GM18951 (cell line): ENCODE results near the gene IL12B.
"Not testable (repeated sequence)": the region's sequence is repeated elsewhere in the genome, so short reads cannot be mapped to it uniquely, and the experiment has no call there.

Experiments used
- POLR2A ChIP-seq: IDR thresholded peaks from 4 replicates; pipeline ENCODE4 v1.6.1; 2011; ENCODE audit warnings: mild to moderate bottlenecking; ENCODE audit not compliant: insufficient read length, insufficient read depth; ENCODE audit errors: extremely low read depth
- in situ Hi-C: fragments of 300-500 bp; cut with MboI; formaldehyde crosslinking; loops from one replicate; pipeline ENCODE4 v1.12.0; 2022; ENCODE audit warnings: low sequenced_read_pairs, mixed read lengths, inconsistent platforms; ENCODE audit not compliant: unreplicated experiment

Gene IL12B

DNA sequence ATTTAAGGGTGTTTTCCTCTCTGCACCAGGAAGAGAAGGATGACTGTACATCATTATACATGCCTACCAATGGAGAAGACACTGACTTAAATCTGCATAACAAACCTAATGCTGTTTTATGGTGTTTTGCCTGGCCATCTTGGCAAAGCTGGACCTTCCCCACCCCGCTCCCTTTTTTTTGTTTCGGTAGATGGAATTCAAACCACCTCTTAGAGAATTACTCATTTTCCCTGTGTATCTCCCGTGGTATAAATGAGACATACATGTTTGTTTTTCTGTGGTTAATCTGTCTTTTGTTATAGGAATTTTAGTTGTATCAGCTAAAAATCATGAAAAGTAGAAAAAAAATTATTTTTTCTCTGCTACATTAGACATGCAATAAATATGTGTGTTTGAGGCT, 28.8 kb downstream of the IL12B start:
- in situ Hi-C loops: no loop called here
- no peak for TF ChIP-seq POLR2A

DNA sequence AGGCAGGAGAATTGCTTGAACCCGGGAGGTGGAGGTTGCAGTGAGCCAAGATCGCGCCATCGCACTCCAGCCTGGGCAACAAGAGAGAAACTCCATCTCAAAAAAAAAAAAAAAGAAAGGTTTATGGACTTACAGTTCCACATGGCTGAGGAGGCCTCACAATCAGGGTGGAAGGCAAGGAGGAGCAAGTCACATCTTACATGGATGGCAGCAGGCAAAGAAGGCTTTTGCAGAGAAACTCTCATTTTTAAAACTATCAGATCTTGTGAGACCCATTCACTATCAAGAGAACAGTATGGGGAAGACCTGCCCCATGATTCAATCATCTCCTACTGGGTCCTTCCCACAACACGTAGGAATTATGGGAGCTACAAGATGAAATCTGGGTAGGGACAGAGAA, 33.0 kb downstream of the IL12B start:
- in situ Hi-C loops: loop anchor here (25.0 kb wide), 1 partner anchor 690 kb away; no protein-coding TSS in a partner anchor

DNA sequence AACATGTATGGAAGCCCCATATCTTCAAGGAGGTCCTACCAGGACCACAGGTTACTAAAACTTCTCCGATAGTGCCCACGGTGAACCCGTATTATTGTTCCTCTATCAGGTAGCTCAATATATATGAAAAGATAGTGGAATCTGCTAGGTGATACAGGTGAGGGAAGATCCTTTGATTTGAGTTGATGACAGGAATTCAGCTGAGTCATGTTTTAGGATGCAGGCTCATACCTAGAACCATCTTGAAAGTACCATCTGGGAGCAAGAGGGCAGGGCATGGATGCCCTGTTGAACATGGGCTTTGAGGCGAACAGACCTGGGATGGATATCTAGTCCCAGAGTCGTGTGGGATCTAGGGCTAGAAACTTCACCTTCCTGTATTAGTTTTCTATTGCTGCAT, 35.4 kb downstream of the IL12B start:
- in situ Hi-C loops: loop anchor here (25.0 kb wide), 1 partner anchor 692 kb away; no protein-coding TSS in a partner anchor
- TF ChIP-seq POLR2A: no peak

DNA sequence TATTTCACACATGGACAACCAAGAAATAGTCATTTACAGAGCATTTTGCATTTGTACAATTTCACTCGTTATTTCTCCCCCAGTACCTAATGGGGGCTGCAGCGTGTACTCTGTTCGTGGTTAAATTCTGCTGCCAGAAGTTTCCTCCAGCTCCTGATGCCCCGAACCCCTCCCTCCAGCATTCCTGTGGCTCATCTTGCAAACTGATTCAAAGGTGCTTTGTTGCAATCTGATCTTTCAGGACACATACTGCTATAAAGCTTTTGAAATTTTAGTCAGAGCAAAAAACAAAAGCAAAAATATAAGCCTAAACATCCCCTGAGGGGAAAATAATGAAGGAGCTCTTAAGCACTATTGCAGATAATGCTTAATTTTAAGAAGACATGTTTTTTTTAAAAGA, 39.5 kb downstream of the IL12B start:
- in situ Hi-C loops: loop anchor here (25.0 kb wide), 1 partner anchor 697 kb away; no protein-coding TSS in a partner anchor
- no peak for TF ChIP-seq POLR2A

DNA sequence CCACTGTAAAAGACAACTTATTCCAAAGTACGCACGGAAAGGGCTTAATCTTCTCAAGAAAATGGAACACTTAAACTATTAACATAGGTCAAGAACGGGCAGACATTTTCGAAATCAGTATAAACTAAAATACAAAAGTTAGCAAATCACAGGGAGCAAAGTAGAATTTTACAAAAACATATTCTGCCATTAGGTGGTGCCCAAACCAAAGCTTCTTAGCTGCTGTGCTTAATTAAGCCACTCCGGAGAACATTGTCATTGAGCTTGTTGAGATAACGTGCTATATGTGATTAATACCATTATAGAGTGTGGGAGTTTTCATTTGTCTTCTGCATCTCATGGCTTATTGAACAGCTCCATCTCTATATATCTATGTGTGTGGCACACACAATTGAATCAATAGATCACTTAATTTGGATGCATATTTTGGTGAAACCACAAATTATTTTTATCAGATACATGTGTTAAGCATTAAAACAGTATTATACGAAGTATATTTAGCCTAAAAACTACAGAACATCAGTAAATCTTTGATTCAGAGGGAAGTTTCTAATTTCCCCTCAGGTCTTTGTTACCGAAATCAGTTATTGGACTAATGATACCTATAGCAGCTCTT, 43.8 kb downstream of the IL12B start:
- in situ Hi-C loops: loop anchor here (25.0 kb wide), 1 partner anchor 701 kb away; no protein-coding TSS in a partner anchor
- TF ChIP-seq POLR2A: no peak

DNA sequence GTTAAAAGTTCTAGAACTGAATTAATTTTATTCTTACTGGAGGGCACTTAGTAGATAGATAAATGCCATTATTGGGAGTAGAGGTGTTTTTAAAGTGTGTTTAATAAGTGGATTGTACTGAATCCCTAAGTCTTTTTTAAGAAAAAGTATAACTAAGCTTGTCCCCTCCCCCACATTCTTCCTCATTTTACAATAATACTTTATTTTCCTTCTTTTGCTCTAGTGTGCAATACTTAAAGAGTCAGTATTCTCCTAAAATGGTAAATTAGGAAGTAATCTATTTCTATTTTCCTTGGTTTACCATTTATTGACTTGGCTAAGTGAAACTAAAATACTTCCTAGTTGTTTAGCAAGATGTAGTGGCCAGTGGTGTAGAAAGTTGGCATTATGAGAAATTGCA, 55.6 kb downstream of the IL12B start:
- in situ Hi-C loops: loop anchor here (25.0 kb wide), 1 partner anchor 713 kb away; no protein-coding TSS in a partner anchor
- TF ChIP-seq POLR2A: no peak

DNA sequence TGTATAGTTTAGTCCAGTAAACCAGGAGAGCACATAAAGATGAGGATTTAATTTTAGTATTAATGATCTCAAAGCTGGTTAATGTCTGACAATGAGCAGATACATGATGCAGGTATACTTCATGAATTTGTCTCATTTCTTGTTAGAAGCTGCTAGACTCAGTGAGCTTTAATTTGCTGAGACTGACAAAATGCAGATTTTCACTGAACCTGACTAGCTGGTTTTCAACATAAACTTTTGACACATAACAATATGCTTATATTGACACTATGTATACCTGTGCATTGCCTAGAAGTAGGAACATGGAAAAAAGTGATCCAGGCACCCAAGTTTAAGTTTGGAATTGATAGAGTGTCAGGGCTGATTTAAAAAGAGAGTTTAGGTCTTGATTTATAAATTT, 56.4 kb downstream of the IL12B start:
- no peak for TF ChIP-seq POLR2A
- in situ Hi-C loops: no loop called here

DNA sequence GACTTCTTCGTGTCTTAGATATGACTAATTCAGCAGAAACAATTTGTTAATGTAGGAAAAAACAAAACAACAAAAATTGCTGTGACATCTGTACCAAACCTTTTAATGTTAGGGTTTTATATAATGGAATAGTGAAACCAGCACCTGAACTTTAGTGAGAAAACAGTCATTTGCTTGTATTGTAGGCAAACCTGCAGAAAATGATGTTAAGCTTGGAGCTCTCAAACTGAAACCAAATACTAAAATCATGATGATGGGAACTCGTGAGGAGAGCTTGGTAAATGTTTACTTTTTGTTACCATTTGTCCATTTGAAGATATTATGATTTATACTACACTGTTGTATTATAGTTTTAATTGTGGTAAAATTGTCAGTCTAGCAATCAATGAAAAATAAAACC, 60.6 kb downstream of the IL12B start:
- TF ChIP-seq POLR2A: no peak
- in situ Hi-C loops: no loop called here

DNA sequence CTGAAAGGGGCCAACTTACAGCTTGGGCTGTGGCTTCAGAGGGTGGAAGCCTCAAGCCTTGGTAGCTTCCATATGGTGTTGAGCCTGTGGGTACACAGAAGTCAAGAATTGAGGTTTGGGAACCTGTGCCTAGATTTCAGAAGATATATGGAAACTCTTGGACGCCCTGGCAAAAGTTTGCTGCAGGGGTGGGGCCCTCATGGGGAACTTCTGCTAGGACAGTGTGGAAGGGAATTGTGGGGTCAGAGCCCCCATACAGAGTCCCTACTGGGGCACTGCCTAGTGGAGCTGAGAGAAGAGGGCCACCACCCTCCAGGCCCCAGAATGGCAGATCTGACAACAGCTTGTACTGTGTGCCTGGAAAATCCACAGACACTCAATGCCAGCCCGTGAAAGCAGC, 63.5 kb downstream of the IL12B start:
- in situ Hi-C loops: not testable (repeated sequence)
